HG02970 (cell line): Measurements from ENCODE around the gene FLNB.
"Not testable (repeated sequence)": the region's sequence is repeated elsewhere in the genome, so short reads cannot be mapped to it uniquely, and the experiment has no call there.

ENCODE experiments used
- ATAC-seq: cut with Tn5 transposase; IDR thresholded peaks from one replicate; pipeline ENCODE4 v1.9.1; 2021; ENCODE audit warnings: mild to moderate bottlenecking, moderate library complexity, moderate number of reproducible peaks; ENCODE audit not compliant: unreplicated experiment, low FRiP score

The FLNB gene

DNA sequence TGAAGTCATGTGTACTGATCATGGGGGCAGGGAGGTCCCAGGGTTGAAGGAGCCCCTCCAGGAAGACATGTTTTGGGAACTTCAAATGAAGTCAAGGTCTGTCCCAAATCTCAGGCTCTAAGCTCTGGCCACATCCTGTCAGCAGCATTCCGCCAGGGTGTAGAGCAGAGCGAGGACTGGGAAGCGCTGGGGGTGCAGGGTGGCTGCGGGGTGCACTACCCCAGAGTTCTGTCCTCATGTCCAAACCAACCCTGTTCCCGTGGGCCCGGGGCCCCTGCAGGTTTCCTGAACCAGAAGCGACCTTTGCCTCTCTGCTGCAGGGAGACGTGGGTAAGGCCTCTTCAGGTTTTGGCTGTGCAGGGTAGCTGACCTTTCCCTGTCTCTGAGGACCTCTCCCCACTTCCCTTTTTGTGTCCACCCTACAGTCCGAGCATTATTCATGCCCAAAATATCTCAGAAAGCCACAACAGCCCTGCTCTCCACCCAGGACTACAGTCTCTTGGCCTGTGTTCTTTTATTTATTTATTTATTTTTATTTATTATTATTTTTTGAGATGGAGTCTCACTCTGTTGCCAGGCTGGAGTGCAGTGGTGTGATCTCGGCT lies 26.6 kb upstream of the FLNB start:
- no peak for ATAC-seq

DNA sequence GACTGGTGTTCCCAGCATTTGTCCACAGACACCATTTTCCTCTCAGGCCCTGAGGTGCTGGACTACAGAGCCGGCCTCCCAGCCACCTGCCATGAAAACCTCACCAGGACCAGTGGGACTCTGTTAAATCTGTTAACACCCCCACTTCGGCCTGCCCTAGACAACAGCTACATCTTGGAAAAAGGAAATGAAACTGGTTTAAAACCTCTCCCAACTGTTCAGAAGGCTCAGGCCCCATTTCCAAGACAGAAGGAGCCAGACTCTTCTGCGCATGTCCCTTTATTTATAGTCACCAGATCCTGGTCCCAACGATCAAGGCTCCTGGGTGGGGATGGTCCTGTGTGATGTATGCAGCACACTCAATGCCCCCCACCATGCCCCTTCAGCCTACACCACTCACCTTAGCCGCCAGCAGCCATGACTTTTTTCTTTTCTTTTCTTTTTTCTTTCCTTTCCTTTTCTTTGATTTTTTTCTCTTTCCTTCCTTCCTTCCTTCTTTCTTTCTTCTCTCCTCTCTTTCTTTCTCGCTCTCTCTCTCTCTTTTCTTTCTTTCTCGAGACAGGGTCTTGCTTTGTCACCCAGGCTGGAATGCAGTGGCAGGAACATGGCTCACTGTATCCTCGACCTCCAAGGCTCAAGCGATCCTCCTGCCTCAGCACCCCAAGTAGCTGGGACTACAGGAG lies 25.5 kb upstream of the FLNB start:
- no peak for ATAC-seq

DNA sequence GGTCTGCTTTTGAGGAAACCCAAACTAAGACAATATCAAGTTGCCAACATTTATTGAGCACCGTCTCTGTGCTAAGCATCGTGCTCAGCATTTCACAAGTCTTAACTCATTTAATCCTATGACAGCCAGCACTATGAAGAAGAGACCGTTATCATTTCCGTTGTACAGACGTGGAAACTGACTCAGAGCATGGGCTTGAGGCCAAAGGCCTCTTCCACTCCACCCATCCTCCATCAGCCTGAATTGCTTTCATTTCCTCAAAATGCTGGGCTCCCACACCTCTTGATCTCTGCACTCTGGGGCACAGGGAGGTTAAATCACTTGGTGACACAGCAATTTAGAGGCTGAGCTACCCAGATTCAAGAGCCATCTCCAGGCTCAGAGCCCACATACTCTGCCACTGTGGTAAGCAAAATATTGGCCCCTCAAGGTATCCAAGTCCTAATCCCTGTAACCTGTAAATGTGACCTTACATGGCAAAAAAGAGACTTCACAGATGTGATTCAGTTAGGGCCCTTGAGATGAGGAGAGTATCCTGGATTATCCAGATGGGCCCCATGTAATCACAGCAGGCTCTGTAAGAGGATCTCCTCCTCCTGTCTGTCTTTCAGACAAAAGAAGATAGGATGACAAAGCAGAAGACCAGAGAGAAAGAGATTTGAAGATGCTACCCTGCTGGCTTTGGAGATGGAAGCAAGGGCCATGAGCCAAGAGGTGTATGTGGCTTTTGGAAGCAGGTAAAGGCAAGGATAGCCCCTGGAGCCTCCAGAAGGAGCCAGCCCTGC lies 24.3 kb upstream of the FLNB start:
- peak; percentile 82 for ATAC-seq

- no peak for ATAC-seq
Observed at GRCh38 chr3:57985176-57985983, 22.8 kb upstream of the FLNB start.

GRCh38 chr3:57985984-57986246 lies 22.3 kb upstream of the FLNB start:
- ATAC-seq = no peak

DNA sequence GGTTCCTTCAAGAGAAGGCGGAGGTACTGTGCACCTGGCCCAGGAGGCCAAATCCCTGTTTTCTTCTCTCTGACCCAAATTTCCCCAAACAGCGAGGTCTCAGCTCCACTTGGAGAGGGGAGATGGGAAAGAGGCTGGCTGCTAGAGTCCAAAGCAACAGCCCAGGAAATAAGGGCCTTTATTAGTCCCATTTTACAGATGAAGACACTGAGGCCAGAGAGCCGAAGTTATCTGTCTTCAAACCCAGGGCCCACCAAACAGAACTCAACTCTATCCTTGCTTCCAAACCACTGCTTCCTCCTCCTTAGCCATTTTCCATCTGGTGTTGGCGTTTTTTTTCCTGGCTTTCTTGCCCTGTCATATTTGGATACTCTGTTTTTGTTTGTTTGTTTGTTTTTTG lies 22.0 kb upstream of the FLNB start:
- no peak for ATAC-seq

GRCh38 chr3:57989198-57989597 lies 19.0 kb upstream of the FLNB start:
- ATAC-seq = not testable (repeated sequence)

- no peak for ATAC-seq
Observed at GRCh38 chr3:57989646-57990045, 18.6 kb upstream of the FLNB start.

DNA sequence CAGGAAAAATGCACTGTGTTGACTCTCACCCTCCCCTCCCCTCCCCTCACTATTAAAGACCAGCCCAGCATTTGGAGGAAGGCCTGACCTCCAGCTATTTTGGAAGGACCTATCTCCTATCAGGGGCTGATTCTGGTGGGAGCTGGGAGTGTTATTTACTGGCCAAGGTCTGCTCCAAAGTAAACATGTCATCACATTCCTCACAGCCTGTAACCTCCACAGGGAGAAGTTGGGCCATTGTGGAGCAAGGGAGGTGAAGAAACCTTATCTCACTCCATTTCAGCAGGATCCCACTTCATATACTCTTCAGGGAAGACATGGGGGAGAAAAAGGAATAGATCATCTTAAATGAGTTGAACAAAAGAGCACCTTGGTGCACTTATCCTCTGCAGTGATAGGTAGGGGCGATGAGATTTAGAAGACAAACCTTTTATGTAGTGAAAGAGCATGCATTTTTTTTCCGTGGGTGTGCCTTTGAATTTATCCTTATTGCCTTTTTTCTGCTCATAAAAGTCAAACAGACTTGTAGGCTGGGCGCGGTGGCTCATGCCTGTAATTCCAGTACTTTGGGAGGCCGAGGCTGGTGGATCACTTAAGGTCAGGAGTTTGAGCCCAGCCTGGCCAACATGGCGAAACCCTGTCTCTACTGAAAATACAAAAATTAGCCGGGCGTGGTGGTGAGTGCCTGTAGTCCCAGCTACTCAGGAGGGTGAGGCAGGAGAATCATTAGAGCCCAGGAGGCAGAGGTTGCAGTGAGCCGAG lies 15.6 kb upstream of the FLNB start:
- no peak for ATAC-seq

DNA sequence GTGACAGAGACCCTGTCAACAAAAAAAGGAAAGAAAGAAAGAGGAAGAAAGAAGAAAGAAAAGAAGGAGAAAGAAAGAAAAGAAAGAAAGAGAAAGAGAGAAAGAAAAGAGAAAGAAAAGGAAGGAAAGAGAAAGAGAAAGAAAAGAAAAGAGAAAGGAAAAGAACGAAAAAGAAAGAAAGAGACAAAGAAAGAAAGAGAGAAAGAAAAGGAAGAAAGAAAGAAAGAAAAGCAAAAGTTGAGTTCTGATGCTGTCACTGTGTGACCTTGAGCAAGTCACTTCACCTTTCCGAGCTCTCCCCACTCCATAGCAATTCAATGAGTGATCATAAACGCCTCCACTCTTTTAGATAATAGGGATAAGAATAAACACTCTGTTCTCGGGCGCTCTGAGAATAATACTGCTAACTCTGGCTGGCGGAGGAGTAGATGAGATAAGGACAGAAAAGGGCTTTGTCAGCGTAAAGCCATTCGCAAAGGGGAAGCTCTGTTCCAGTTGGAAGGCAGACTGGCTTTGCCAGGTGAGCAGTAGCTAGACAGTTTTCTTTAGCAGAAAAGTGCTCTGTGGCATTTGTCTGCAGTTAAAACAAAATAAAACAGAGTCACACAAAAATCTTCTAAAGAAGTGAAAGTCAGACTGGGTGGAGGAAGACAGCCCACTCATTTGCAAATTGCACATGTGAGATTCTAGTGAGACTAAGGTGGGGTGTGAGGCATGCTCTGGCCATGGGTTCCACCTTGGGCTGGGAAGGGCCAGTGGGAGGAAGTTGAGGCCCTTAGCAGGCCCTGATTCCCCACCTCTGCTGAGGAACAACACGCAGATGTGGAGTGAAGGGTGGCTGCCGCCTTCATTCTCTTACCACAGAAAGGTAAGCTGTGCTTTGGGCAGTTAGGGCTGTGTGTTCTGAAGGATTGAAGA lies 9.6 kb upstream of the FLNB start:
- no peak for ATAC-seq

GRCh38 chr3:57999417-58000115 lies 8.7 kb upstream of the FLNB start:
- no peak for ATAC-seq

GRCh38 chr3:58000306-58001085 lies 7.7 kb upstream of the FLNB start:
- no peak for ATAC-seq

DNA sequence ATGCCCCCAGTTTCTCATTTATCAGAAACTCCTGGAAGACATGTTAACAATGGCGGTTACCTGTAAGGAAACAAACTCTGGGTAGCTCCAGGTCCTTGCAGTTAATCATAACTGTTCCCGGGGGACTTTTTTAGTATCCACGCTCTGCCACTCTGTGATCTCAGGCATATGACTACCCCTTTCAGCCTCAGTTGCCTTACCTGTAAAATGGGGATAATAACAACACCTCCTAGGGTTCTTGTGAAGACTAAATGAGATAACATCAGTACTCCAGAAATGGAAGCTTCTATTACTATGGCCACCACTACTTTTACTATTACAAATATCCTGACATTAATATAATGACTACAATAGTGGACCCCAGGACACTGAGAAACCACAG lies 7.1 kb upstream of the FLNB start:
- ATAC-seq = no peak

DNA sequence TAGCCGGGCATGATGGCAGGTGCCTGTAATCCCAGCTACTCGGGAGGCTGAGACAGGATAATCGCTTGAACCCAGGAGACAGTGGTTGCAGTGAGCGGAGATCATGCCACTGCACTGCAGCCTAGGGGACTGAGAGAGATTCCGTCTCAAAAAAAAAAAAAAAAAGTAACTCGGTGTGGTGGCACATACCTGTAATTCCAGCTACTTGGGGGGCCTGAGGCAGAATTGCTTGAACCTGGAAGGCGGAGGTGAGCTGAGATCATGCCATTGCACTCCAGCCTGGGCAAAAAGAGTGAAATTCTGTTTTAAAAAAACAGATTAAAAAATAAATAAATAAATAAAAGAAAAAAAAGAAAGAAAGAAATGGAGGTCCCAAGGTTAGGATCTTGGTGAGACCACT lies 6.2 kb upstream of the FLNB start:
- ATAC-seq = no peak

DNA sequence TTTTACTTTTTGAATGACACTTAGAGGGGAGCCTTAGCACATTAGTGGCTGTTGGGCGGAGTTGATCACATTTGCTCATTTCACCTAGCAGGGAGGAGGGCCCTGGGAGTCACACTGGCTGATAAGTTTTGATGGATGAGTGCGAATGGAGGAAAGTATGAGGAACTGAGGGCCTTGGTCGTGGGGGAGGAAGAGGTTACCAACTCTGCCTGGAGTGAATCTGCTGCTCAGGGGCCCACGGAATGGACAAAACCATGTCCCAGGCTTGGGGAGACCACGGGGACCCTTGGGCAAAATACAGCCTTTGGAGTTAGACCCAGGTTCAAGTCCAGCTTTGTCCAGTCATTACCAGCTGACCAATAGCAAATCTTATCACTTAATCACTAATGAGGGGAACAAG lies 5.1 kb upstream of the FLNB start:
- ATAC-seq = no peak

DNA sequence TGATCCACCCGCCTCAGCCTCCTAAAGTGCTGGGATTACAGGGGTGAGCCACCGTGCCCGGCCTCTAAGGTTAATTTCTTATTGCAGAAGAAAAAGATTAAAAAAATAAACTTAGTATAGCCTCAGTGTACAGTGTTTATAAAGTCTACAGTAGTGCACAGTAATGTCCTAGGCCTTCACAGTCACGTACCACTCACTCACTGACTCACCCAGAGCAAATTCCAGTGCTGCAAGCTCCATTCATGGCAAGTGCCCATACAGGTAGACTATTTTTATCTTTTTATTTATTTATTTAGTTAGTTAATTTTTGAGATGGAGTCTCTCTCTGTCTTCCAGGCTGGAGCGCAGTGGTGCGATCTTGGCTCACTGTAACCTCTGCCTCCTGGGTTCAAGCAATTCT lies 3.2 kb upstream of the FLNB start:
- ATAC-seq = no peak

DNA sequence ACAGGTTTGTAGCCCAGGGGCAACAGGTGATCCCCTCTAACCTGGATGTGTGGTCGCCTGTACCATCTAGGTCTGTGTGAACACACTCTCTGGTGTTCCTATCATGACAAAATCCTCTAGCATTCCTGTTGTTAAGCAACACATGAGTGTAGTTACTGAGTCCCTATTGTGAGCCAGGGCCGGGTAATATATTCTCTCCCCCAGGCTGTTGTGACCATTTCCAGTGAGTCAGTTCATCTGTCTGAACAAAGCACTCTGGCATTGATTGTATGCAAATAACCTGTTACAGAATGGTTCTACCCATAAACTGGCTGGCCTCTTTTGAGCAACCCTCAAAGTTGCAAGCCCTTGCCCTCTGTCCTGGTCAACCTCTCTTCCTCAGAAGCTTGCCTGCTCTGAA lies 2.6 kb upstream of the FLNB start:
- ATAC-seq = no peak

- ATAC-seq = no peak
Observed at GRCh38 chr3:58006661-58007060, 1.6 kb upstream of the FLNB start.
